Hepatocyte (in vitro differentiated cells): ENCODE data around the gene CPA1.

Source experiments
- CTCF ChIP-seq: fragments of 200-600 bp; sonication (generic); IDR thresholded peaks from 2 replicates; pipeline ENCODE4 v1.5.1; 2016; ENCODE audit warnings: antibody characterized with exemption, mild to moderate bottlenecking; ENCODE audit not compliant: poor library complexity
- EZH2 ChIP-seq: fragments of 200-600 bp; sonication (generic); IDR thresholded peaks from 2 replicates; pipeline ENCODE4 v1.6.1; 2016; ENCODE audit warnings: antibody characterized with exemption, mild to moderate bottlenecking, borderline replicate concordance

- no peak for TF ChIP-seq CTCF
- TF ChIP-seq EZH2: no peak
Observed at GRCh38 chr7:130397758-130398073, 17.4 kb downstream of the CPA1 start.
